HEK293 (cell line): ENCODE results near the gene METAP1D.
A peak's percentile ranks its signal among the peaks of the same experiment; 100 is the strongest.

Experiments
- CTCF ChIA-PET: fragments of 350-600 bp; formaldehyde crosslinking; extraction: SDS; loops from one replicate; lab custom pipeline; 2021; ENCODE audit warnings: antibody characterized with exemption; lab: Yijun Ruan, JAX
- POLR2A ChIA-PET: fragments of 300-600 bp; formaldehyde crosslinking; extraction: SDS; loops from one replicate; lab custom pipeline; 2020; ENCODE audit warnings: antibody characterized with exemption, inconsistent platforms; lab: Yijun Ruan, JAX
- H3K27ac ChIP-seq: fragments of 200-500 bp; sonication (Bioruptor generic); 2 replicates; pipeline ENCODE4 v1.5.1; 2014; ENCODE audit warnings: low read depth, low read length, control low read depth, inconsistent platforms; ENCODE audit errors: extremely low read depth
- H3K36me3 ChIP-seq, 2 experiments: fragments of 200-500 bp in 1 of 2; sonication (Bioruptor generic) in 1 of 2; 1 replicate in 1 of 2; 2 replicates in 1 of 2; pipeline ENCODE4 v1.5.1; 2014 to 2017; ENCODE audit warnings: inconsistent platforms in 2 of 2, low read length in 2 of 2; ENCODE audit not compliant: control insufficient read depth in 2 of 2, insufficient read depth in 1 of 2
- H3K4me1 ChIP-seq: fragments of 200-500 bp; sonication (Bioruptor generic); 2 replicates; pipeline ENCODE4 v1.5.1; 2014; ENCODE audit warnings: mild to moderate bottlenecking, low read length, inconsistent platforms; ENCODE audit not compliant: control insufficient read depth, insufficient read depth
- H3K4me3 ChIP-seq: 2 replicates; pipeline ENCODE4 v1.5.1; 2011; ENCODE audit warnings: low read depth, mild to moderate bottlenecking, control low read depth, low read length, moderate library complexity
- H3K9me3 ChIP-seq: fragments of 200-500 bp; sonication (Bioruptor generic); 2 replicates; pipeline ENCODE4 v1.5.1; 2014; ENCODE audit warnings: low read depth, low read length, inconsistent platforms; ENCODE audit not compliant: control insufficient read depth, insufficient read depth
- BCL11B ChIP-seq: fragments of 450-650 bp; formaldehyde crosslinking; IDR thresholded peaks from 2 replicates; pipeline ENCODE4 v1.5.1; 2016; ENCODE audit warnings: low read depth, missing biosample characterization, missing genetic modification characterization
- IKZF3 ChIP-seq: fragments of 450-650 bp; IDR thresholded peaks from 2 replicates; pipeline ENCODE4 v1.5.0; 2018; ENCODE audit warnings: missing biosample characterization, mild to moderate bottlenecking, missing genetic modification characterization, moderate library complexity
- MZF1 ChIP-seq: fragments of 450-650 bp; formaldehyde crosslinking; IDR thresholded peaks from 2 replicates; pipeline ENCODE4 v1.5.1; 2017; ENCODE audit warnings: missing biosample characterization, missing genetic modification characterization, borderline replicate concordance
- OSR2 ChIP-seq: fragments of 450-650 bp; formaldehyde crosslinking; IDR thresholded peaks from 2 replicates; pipeline ENCODE4 v1.5.1; 2016; ENCODE audit warnings: missing biosample characterization, missing genetic modification characterization
- PATZ1 ChIP-seq: fragments of 450-650 bp; formaldehyde crosslinking; IDR thresholded peaks from 2 replicates; pipeline ENCODE4 v1.5.1; 2016; ENCODE audit warnings: missing biosample characterization, missing genetic modification characterization
- PBX3 ChIP-seq: sonication (generic); formaldehyde crosslinking; IDR thresholded peaks from 2 replicates; pipeline ENCODE4 v1.8.1; 2022; ENCODE audit warnings: mild to moderate bottlenecking, moderate library complexity, missing genetic modification reagents
- ZBTB21 ChIP-seq: fragments of 450-650 bp; formaldehyde crosslinking; IDR thresholded peaks from 2 replicates; pipeline ENCODE4 v1.5.1; 2017; ENCODE audit warnings: missing biosample characterization, missing genetic modification characterization
- ZFP3 ChIP-seq: fragments of 450-650 bp; formaldehyde crosslinking; IDR thresholded peaks from 2 replicates; pipeline ENCODE4 v1.5.1; 2016; ENCODE audit warnings: low read depth, missing biosample characterization, missing genetic modification characterization
- ZNF10 ChIP-seq: fragments of 450-650 bp; formaldehyde crosslinking; IDR thresholded peaks from 2 replicates; pipeline ENCODE4 v1.5.1; 2017; ENCODE audit warnings: missing biosample characterization, missing genetic modification characterization
- ZNF114 ChIP-seq: fragments of 450-650 bp; formaldehyde crosslinking; IDR thresholded peaks from 2 replicates; pipeline ENCODE4 v1.5.0; 2017; ENCODE audit warnings: missing biosample characterization, missing genetic modification characterization
- ZNF132 ChIP-seq: fragments of 450-650 bp; formaldehyde crosslinking; IDR thresholded peaks from 2 replicates; pipeline ENCODE4 v1.5.1; 2017; ENCODE audit warnings: missing biosample characterization, missing genetic modification characterization, borderline replicate concordance
- ZNF157 ChIP-seq: fragments of 450-650 bp; formaldehyde crosslinking; IDR thresholded peaks from 2 replicates; pipeline ENCODE4 v1.5.1; 2016; ENCODE audit warnings: missing biosample characterization, missing genetic modification characterization
- ZNF169 ChIP-seq: fragments of 450-650 bp; formaldehyde crosslinking; IDR thresholded peaks from 2 replicates; pipeline ENCODE4 v1.5.1; 2016; ENCODE audit warnings: missing biosample characterization, missing genetic modification characterization
- ZNF19 ChIP-seq: fragments of 450-650 bp; formaldehyde crosslinking; IDR thresholded peaks from 2 replicates; pipeline ENCODE4; 2016; ENCODE audit warnings: missing biosample characterization, missing genetic modification characterization, low read depth
- ZNF302 ChIP-seq: fragments of 450-650 bp; formaldehyde crosslinking; IDR thresholded peaks from 2 replicates; pipeline ENCODE4 v1.5.1; 2016; ENCODE audit warnings: missing biosample characterization, missing genetic modification characterization, low read depth
- ZNF362 ChIP-seq: fragments of 450-650 bp; formaldehyde crosslinking; IDR thresholded peaks from 2 replicates; pipeline ENCODE4 v1.5.1; 2016; ENCODE audit warnings: missing biosample characterization, missing genetic modification characterization
- ZNF776 ChIP-seq: fragments of 450-650 bp; formaldehyde crosslinking; IDR thresholded peaks from 2 replicates; pipeline ENCODE4 v1.5.0; 2017; ENCODE audit warnings: missing biosample characterization, missing genetic modification characterization, borderline replicate concordance
- ZNF843 ChIP-seq: fragments of 450-650 bp; formaldehyde crosslinking; IDR thresholded peaks from 2 replicates; pipeline ENCODE4 v1.5.1; 2016; ENCODE audit warnings: missing biosample characterization, missing genetic modification characterization
- TF ChIP-seq, protein P1 (sequence below): fragments of 450-650 bp; formaldehyde crosslinking; IDR thresholded peaks from 2 replicates; pipeline ENCODE4 v1.5.1; 2016; ENCODE audit warnings: missing biosample characterization, missing genetic modification characterization
- TF ChIP-seq, protein P2 (sequence below): fragments of 450-650 bp; formaldehyde crosslinking; IDR thresholded peaks from 2 replicates; pipeline ENCODE4 v1.5.1; 2016; ENCODE audit warnings: missing biosample characterization, missing genetic modification characterization

Gene METAP1D

GRCh38 chr2:172050479-172051125, 50.8 kb downstream of the METAP1D start:
- H3K27ac ChIP-seq = no peak overlapping the region
- H3K4me1 ChIP-seq = peaks cover 19% of the 10 kb centered on the region
- no peaks in the 10 kb centered on the region for H3K9me3 ChIP-seq
- H3K4me3 ChIP-seq = no peak overlapping the region
- TF ChIP-seq PBX3 (CRISPR knock-in tag) = no peak
- ChIA-PET CTCF (interaction anchor here (0.6 to 1.7 kb wide), 4 partner anchors 8 to 99 kb away, joined by 3 to 7 read pairs (median 3); no protein-coding TSS in a partner anchor), POLR2A (interaction anchor here (0.6 to 1.3 kb wide), 2 partner anchors 45 to 63 kb away, joined by 4 read pairs; no protein-coding TSS in a partner anchor)
- H3K36me3 ChIP-seq = no peaks in the 10 kb centered on the region

DNA sequence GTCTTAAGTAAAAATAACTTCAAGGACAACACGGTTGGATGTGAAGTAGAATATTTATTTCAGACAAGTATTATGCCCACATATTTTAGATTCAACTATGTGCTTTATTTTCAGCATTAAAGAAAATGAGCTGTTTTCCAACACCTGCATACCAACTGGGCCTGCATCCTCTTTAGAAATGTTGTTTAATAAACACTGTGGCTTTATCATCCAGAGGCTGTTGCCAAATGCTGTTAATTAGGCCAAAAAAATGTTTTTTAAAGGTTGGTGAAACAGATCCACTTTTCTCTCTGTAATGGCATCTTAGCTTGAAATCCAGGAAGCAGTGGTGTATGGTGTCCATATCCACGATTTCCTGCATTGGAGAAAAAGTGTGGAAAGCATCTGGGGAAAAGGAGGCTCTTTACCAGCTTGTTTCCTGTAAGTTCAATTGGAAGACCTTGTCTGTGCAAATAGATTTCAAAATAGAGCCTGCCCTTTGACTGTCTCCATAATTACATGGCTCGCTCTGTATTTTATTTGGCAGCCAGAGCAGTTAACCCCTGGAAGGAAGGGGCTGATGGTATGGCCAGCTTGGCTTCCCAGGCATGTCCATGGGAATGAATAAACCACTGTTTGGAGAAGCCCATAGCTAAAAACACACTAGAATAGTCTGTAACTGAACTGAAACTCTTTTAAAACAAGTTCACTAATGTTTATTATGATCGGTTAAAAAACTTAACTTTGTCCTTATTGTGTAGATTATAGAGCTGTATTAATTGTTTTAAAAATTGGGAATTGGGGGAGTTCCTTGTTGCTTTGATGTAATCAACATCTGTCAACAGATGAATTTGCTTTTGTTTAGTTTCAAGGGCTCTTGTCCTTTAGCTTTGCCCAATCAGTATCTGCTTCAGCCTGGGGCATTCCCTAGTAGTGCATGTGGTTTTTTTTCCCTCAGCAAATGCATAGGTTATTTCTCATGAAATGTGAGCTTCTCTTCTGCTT, 52.5 kb downstream of the METAP1D start:
- ChIA-PET CTCF (interaction anchor here (1.2 to 1.9 kb wide), 2 partner anchors 14 to 51 kb away, joined by 3 to 4 read pairs; partner anchors contain the start of gene DLX2), POLR2A (interaction anchor here (1.2 to 2.4 kb wide), 3 partner anchors 33 to 49 kb away, joined by 4 to 16 read pairs (median 16); partner anchors contain the start of gene DLX1)
- Histone ChIP-seq H3K4me1 (peaks cover 14% of the 10 kb centered on the region), H3K4me3 (no peak overlapping the region), H3K9me3 (no peaks in the 10 kb centered on the region), H3K27ac (peak overlapping the region; percentile 18), H3K36me3 (no peaks in the 10 kb centered on the region)
- TF ChIP-seq ZNF10 (tag by site-specific recombination) = no peak
- TF ChIP-seq PATZ1 (tag by site-specific recombination) = 0 out of 2 replicates have a peak, but pooled peaks have one; percentile 15
- no peak for TF ChIP-seq ZNF114 (tag by site-specific recombination)
- peak; percentile 48; the same call in 1 of the 2 replicates for TF ChIP-seq ZNF843 (tag by site-specific recombination)
- TF ChIP-seq ZNF157 = no peak
- no peak for TF ChIP-seq MZF1 (tag by site-specific recombination)
- peak; percentile 32; the same call in 1 of the 2 replicates for TF ChIP-seq OSR2 (tag by site-specific recombination)
- no peak for TF ChIP-seq ZNF302
- TF ChIP-seq BCL11B (tag by site-specific recombination) = no peak
- no peak for TF ChIP-seq ZBTB21
- TF ChIP-seq, protein P1, sequence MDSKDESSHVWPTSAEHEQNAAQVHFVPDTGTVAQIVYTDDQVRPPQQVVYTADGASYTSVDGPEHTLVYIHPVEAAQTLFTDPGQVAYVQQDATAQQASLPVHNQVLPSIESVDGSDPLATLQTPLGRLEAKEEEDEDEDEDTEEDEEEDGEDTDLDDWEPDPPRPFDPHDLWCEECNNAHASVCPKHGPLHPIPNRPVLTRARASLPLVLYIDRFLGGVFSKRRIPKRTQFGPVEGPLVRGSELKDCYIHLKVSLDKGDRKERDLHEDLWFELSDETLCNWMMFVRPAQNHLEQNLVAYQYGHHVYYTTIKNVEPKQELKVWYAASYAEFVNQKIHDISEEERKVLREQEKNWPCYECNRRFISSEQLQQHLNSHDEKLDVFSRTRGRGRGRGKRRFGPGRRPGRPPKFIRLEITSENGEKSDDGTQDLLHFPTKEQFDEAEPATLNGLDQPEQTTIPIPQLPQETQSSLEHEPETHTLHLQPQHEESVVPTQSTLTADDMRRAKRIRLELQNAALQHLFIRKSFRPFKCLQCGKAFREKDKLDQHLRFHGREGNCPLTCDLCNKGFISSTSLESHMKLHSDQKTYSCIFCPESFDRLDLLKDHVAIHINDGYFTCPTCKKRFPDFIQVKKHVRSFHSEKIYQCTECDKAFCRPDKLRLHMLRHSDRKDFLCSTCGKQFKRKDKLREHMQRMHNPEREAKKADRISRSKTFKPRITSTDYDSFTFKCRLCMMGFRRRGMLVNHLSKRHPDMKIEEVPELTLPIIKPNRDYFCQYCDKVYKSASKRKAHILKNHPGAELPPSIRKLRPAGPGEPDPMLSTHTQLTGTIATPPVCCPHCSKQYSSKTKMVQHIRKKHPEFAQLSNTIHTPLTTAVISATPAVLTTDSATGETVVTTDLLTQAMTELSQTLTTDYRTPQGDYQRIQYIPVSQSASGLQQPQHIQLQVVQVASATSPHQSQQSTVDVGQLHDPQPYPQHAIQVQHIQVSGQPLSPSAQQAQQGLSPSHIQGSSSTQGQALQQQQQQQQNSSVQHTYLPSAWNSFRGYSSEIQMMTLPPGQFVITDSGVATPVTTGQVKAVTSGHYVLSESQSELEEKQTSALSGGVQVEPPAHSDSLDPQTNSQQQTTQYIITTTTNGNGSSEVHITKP (tag by site-specific recombination) = peak; percentile 94
- no peak for TF ChIP-seq ZNF362 (tag by site-specific recombination)
- TF ChIP-seq, protein P2, sequence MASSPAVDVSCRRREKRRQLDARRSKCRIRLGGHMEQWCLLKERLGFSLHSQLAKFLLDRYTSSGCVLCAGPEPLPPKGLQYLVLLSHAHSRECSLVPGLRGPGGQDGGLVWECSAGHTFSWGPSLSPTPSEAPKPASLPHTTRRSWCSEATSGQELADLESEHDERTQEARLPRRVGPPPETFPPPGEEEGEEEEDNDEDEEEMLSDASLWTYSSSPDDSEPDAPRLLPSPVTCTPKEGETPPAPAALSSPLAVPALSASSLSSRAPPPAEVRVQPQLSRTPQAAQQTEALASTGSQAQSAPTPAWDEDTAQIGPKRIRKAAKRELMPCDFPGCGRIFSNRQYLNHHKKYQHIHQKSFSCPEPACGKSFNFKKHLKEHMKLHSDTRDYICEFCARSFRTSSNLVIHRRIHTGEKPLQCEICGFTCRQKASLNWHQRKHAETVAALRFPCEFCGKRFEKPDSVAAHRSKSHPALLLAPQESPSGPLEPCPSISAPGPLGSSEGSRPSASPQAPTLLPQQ (tag by site-specific recombination) = no peak
- no peak for TF ChIP-seq ZFP3
- TF ChIP-seq IKZF3 (tag by site-specific recombination) = peak; percentile 47; the same call in 1 of the 2 replicates
- no peak for TF ChIP-seq ZNF132 (tag by site-specific recombination)
- no peak for TF ChIP-seq ZNF169
- no peak for TF ChIP-seq ZNF19 (tag by site-specific recombination)
- TF ChIP-seq ZNF776 = no peak
